HG03442 (cell line): ENCODE data around the gene OSM.

Experiments
- ATAC-seq: cut with Tn5 transposase; IDR thresholded peaks from one replicate; pipeline ENCODE4 v1.9.1; 2021; ENCODE audit warnings: mild to moderate bottlenecking, moderate library complexity; ENCODE audit not compliant: unreplicated experiment

The OSM gene

GRCh38 chr22:30212996-30213441 is 53.6 kb downstream of the OSM start:
- ATAC-seq: no peak
